B cell (primary cell): ENCODE measurements around the gene ASPN. TPM values are rescaled to one million over a fixed set of nuclear protein-coding genes. Genes with fewer than 3 reads are reported as not detected.
"Not testable (repeated sequence)": the region's sequence is repeated elsewhere in the genome, so short reads cannot be mapped to it uniquely, and the experiment has no call there.

ENCODE experiments used
- ATAC-seq: fragments of 200-7000 bp; cut with Tn5 transposase; one replicate; pipeline ENCODE4 v1.10.0; 2021; ENCODE audit warnings: low read depth, mild to moderate bottlenecking, moderate number of reproducible peaks, moderate library complexity
- CTCF ChIA-PET: fragments of 350-600 bp; sonication (Branson Sonifier 250); formaldehyde crosslinking; loops from one replicate; lab custom pipeline; 2021; ENCODE audit warnings: antibody characterized with exemption, inconsistent platforms; lab: Charles Lee
- POLR2A ChIA-PET: fragments of 350-600 bp; sonication (Branson Sonifier 250); formaldehyde crosslinking; loops from one replicate; lab custom pipeline; 2021; ENCODE audit warnings: antibody characterized with exemption; lab: Charles Lee
- DNase-seq: peaks from one replicate; pipeline ENCODE4 v3.0.0; 2013
- H2AFZ ChIP-seq: 2 replicates; pipeline ENCODE4 v1.6.1; 2012; ENCODE audit warnings: mild to moderate bottlenecking, low read depth, low read length; ENCODE audit not compliant: insufficient read depth, poor library complexity, severe bottlenecking
- H3K27ac ChIP-seq, 2 donors: 1 replicate in 1 of 2; 2 replicates in 1 of 2; pipeline ENCODE4 v1.5.1; 2012 to 2013; ENCODE audit warnings: low read length in 2 of 2, mild to moderate bottlenecking in 2 of 2, moderate library complexity in 1 of 2
- H3K27me3 ChIP-seq, 4 experiments: fragments of 200-600 bp in 1 of 4; sonication (generic) in 1 of 4; replicated peaks in 1 of 4; 1 replicate in 2 of 4; 2 replicates in 2 of 4; pipeline versions ENCODE4 v1.6.1 to v1.7.0; 2013 to 2016; ENCODE audit warnings: low read length in 3 of 4, mild to moderate bottlenecking in 2 of 4, mixed read lengths in 1 of 4, moderate library complexity in 1 of 4; ENCODE audit not compliant: insufficient read depth in 4 of 4, control insufficient read depth in 3 of 4; ENCODE audit errors: control extremely low read depth in 1 of 4
- H3K36me3 ChIP-seq, 2 experiments: replicated peaks in 1 of 2; 1 replicate in 1 of 2; 2 replicates in 1 of 2; pipeline versions ENCODE4 v1.6.1 to v1.7.1; 2013; ENCODE audit warnings: low read length in 1 of 2; ENCODE audit not compliant: insufficient read depth in 2 of 2, control insufficient read depth in 1 of 2; ENCODE audit errors: control extremely low read depth in 1 of 2, extremely low read depth in 1 of 2
- H3K4me1 ChIP-seq, 2 donors: fragments of 200-600 bp in 1 of 2; sonication (generic) in 1 of 2; 1 replicate in 1 of 2; 2 replicates in 1 of 2; pipeline versions ENCODE4 v1.5.1 to v1.6.1; 2013 to 2017; ENCODE audit warnings: low read length in 2 of 2; ENCODE audit not compliant: control insufficient read depth in 2 of 2, insufficient read depth in 2 of 2
- H3K4me2 ChIP-seq: replicated peaks from 2 replicates; pipeline ENCODE3; 2012; ENCODE audit warnings: mild to moderate bottlenecking, low read depth, low read length; ENCODE audit not compliant: poor library complexity, severe bottlenecking
- H3K4me3 ChIP-seq, 5 experiments: fragments of 200-600 bp in 1 of 5; sonication (generic) in 1 of 5; 1 replicate in 3 of 5; 2 replicates in 2 of 5; pipeline versions ENCODE4 v1.5.1 to v1.7.0; 2011 to 2016; ENCODE audit warnings: low read length in 4 of 5, mild to moderate bottlenecking in 4 of 5, low read depth in 2 of 5, control low read depth in 1 of 5, moderate library complexity in 1 of 5; ENCODE audit not compliant: insufficient read depth in 1 of 5; ENCODE audit errors: control extremely low read depth in 1 of 5, extremely low read depth in 1 of 5
- H3K79me2 ChIP-seq: fragments of 200-600 bp; sonication (generic); one replicate; pipeline ENCODE4 v1.6.0; 2016; ENCODE audit warnings: low read length; ENCODE audit not compliant: control insufficient read depth, insufficient read depth
- H3K9ac ChIP-seq: fragments of 200-600 bp; sonication (generic); 2 replicates; pipeline ENCODE4 v1.6.1; 2017; ENCODE audit warnings: mild to moderate bottlenecking, low read length, moderate library complexity
- H3K9me3 ChIP-seq, 3 donors: one replicate each; pipeline versions ENCODE4 v1.6.1 to v1.7.1; 2013; ENCODE audit warnings: low read length in 2 of 3; ENCODE audit not compliant: control insufficient read depth in 2 of 3, insufficient read depth in 1 of 3; ENCODE audit errors: control extremely low read depth in 1 of 3
- H4K20me1 ChIP-seq: 2 replicates; pipeline ENCODE4 v1.6.0; 2012; ENCODE audit warnings: mild to moderate bottlenecking, low read length; ENCODE audit not compliant: insufficient read depth, control insufficient read depth, poor library complexity, severe bottlenecking
- H3K27ac Mint-ChIP-seq: one replicate; pipeline ENCODE4 v1.8.0; 2021; ENCODE audit warnings: mixed read lengths
- H3K27me3 Mint-ChIP-seq: one replicate; pipeline ENCODE4 v1.8.0; 2021; ENCODE audit warnings: mixed read lengths
- H3K4me1 Mint-ChIP-seq: one replicate; pipeline ENCODE4 v1.8.0; 2021; ENCODE audit warnings: mixed read lengths
- H3K4me3 Mint-ChIP-seq: one replicate; pipeline ENCODE4 v1.8.0; 2021; ENCODE audit warnings: mixed read lengths
- H3K9me3 Mint-ChIP-seq: one replicate; pipeline ENCODE4 v1.8.0; 2022; ENCODE audit warnings: mixed read lengths; ENCODE audit not compliant: insufficient read depth
- EZH2 ChIP-seq: IDR thresholded peaks from 2 replicates; pipeline ENCODE4 v1.6.1; 2012; ENCODE audit warnings: borderline replicate concordance, low read depth, mild to moderate bottlenecking, moderate library complexity, low read length; ENCODE audit not compliant: insufficient read depth, poor library complexity, severe bottlenecking
- WGBS: methylation state at CpG from one replicate; pipeline ENCODE4 v1.1.5; 2013; ENCODE audit warnings: missing lambda C conversion rate; ENCODE audit not compliant: insufficient coverage; 5-methylcytosine and 5-hydroxymethylcytosine counted together
- intact Hi-C: fragments of 100-400 bp; cut with micrococcal nuclease; formaldehyde crosslinking; loops from one replicate; pipeline ENCODE4 v1.10.0; 2022
- polyA plus RNA-seq: library from polyadenylated mRNA; depleted of rRNA; stranded (reverse); fragments of >200 nt; gene quantifications from 2 replicates; pipeline ENCODE4 v1.2.3, GENCODE V29; 2012
- total RNA-seq, 2 donors: library from RNA; stranded (reverse); fragments of 120-200 nt in 1 of 2; gene quantifications; 1 replicate in 1 of 2; 2 replicates in 1 of 2; pipeline versions ENCODE4 v1.2.3 to v1.2.4, GENCODE V29; 2013 to 2022
- TF ChIP-seq, protein P1 (sequence below): fragments of 200-600 bp; IDR thresholded peaks from one replicate; pipeline ENCODE4 v1.8.0; 2022; ENCODE audit warnings: antibody characterized with exemption, mild to moderate bottlenecking

ASPN gene
- total and polyA plus RNA-seq, 2 donors (not counting 1 experiment from before 2014, with no cell fraction given), result not detected

GRCh38 chr9:92422611-92423338 is 59.5 kb downstream of the ASPN start:
- TF ChIP-seq, protein P1, sequence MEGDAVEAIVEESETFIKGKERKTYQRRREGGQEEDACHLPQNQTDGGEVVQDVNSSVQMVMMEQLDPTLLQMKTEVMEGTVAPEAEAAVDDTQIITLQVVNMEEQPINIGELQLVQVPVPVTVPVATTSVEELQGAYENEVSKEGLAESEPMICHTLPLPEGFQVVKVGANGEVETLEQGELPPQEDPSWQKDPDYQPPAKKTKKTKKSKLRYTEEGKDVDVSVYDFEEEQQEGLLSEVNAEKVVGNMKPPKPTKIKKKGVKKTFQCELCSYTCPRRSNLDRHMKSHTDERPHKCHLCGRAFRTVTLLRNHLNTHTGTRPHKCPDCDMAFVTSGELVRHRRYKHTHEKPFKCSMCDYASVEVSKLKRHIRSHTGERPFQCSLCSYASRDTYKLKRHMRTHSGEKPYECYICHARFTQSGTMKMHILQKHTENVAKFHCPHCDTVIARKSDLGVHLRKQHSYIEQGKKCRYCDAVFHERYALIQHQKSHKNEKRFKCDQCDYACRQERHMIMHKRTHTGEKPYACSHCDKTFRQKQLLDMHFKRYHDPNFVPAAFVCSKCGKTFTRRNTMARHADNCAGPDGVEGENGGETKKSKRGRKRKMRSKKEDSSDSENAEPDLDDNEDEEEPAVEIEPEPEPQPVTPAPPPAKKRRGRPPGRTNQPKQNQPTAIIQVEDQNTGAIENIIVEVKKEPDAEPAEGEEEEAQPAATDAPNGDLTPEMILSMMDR, result no peak
- TF ChIP-seq EZH2, result no peak
- Histone ChIP-seq H3K4me3 (no peak overlapping the region), H4K20me1 (no peaks in the 10 kb centered on the region), H2AFZ (no peak overlapping the region), H3K36me3 (no peaks in the 10 kb centered on the region), H3K4me1 (no peaks in the 10 kb centered on the region), H3K79me2 (no peaks in the 10 kb centered on the region), H3K9ac (no peak overlapping the region), H3K27ac (no peak overlapping the region), H3K9me3 (no peaks in the 10 kb centered on the region), H3K4me2 (no peak overlapping the region), H3K27me3 (no peaks in the 10 kb centered on the region)
- H3K9me3 Mint-ChIP-seq, result no peaks in the 10 kb centered on the region
- no peak overlapping the region for H3K27ac Mint-ChIP-seq
- ChIA-PET POLR2A (no interaction called here), CTCF (no interaction called here)
- no peak overlapping the region for H3K4me3 Mint-ChIP-seq
- no peaks in the 10 kb centered on the region for H3K4me1 Mint-ChIP-seq
- ATAC-seq (no peak), DNase-seq (no peak)
- intact Hi-C loops, result no loop called here
- WGBS, result 100% methylated on average over 1 of the region's 2 CpGs
- H3K27me3 Mint-ChIP-seq, result no peaks in the 10 kb centered on the region

DNA sequence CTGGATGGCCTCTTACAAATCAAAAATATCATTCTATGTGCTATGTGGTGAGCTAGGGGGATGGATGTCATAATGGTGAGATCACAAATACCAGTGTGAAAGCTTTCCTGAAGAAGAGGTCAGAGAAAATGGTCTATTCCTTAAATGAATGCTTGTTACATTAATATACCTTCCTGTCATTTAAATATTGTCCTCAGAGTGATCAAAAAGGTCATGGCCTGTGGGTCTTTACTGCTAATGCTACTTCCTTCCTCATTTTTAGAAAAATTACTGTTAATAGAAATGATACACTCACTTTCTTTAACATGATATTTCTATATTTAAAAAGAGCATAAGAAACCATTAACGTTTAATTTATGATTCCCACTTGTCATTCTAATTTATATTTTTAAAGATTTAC is 67.7 kb downstream of the ASPN start:
- Histone ChIP-seq H3K27me3 (no peaks in the 10 kb centered on the region), H4K20me1 (no peaks in the 10 kb centered on the region), H3K9ac (no peak overlapping the region), H3K79me2 (no peaks in the 10 kb centered on the region), H3K4me1 (peaks cover 4 to 7% of the 10 kb centered on the region in 2 donors), H3K27ac (peak overlapping the region in 1 of 2 donors; percentile 53), H3K4me2 (peak overlapping the region; percentile 24), H3K9me3 (no peaks in the 10 kb centered on the region), H2AFZ (peak overlapping the region; percentile 40), H3K4me3 (no peak overlapping the region), H3K36me3 (no peaks in the 10 kb centered on the region)
- ChIA-PET CTCF (no interaction called here), POLR2A (no interaction called here)
- intact Hi-C loops, result no loop called here
- Mint-ChIP-seq H3K27me3 (no peaks in the 10 kb centered on the region), H3K4me3 (peak overlapping the region; percentile 14), H3K4me1 (peaks cover 11% of the 10 kb centered on the region), H3K27ac (peak overlapping the region; percentile 38), H3K9me3 (no peaks in the 10 kb centered on the region)
- DNase-seq (peak; percentile 5), ATAC-seq (no peak)
- WGBS, result no CpG with 5 or more reads among the region's 1 CpG
- TF ChIP-seq, protein P1, result no peak
- TF ChIP-seq EZH2, result no peak

GRCh38 chr9:92411157-92411556 is 71.1 kb downstream of the ASPN start:
- H3K4me2 ChIP-seq, H3K27ac Mint-ChIP-seq, H3K9me3 ChIP-seq, H3K27me3 ChIP-seq, POLR2A ChIA-PET, H3K4me3 Mint-ChIP-seq, ATAC-seq, H3K4me3 ChIP-seq, H3K9ac ChIP-seq, H3K9me3 Mint-ChIP-seq, DNase-seq, H3K27me3 Mint-ChIP-seq, H4K20me1 ChIP-seq, H2AFZ ChIP-seq, intact Hi-C loops, H3K79me2 ChIP-seq, H3K27ac ChIP-seq, CTCF ChIA-PET, H3K36me3 ChIP-seq: not testable (repeated sequence)
- peaks cover 23% of the 10 kb centered on the region for H3K4me1 Mint-ChIP-seq
- WGBS, result 100% methylated on average over 3 of the region's 4 CpGs
- peaks cover 13 to 14% of the 10 kb centered on the region in 2 donors for H3K4me1 ChIP-seq
